Smooth muscle cell (in vitro differentiated cells): Measurements from ENCODE around the gene BUD31. TPM values are rescaled to one million over a fixed set of nuclear protein-coding genes. Genes with fewer than 3 reads are reported as not detected.

Experiments
- DNase-seq: peaks from one replicate; lab custom pipeline; 2025; ENCODE audit not compliant: unreplicated experiment; lab: John Stamatoyannopoulos, UW
- H2AFZ ChIP-seq: fragments of 200-600 bp; sonication (generic); 2 replicates; pipeline ENCODE4 v1.6.0; 2016; ENCODE audit warnings: antibody characterized with exemption, low read depth, mild to moderate bottlenecking
- H3F3A ChIP-seq: fragments of 200-600 bp; sonication (generic); 2 replicates; pipeline ENCODE4 v1.6.0; 2017; ENCODE audit warnings: antibody characterized with exemption, low read depth
- H3K27ac ChIP-seq: fragments of 200-600 bp; sonication (generic); 2 replicates; pipeline ENCODE4 v1.5.1; 2016; ENCODE audit warnings: low read depth, mild to moderate bottlenecking
- H3K27me3 ChIP-seq: fragments of 200-600 bp; sonication (generic); 2 replicates; pipeline ENCODE4 v1.6.1; 2016; ENCODE audit warnings: low read depth, mild to moderate bottlenecking
- H3K36me3 ChIP-seq: fragments of 200-600 bp; sonication (generic); 2 replicates; pipeline ENCODE4 v1.5.1; 2016; ENCODE audit warnings: low read depth
- H3K4me1 ChIP-seq: fragments of 200-600 bp; sonication (generic); 2 replicates; pipeline ENCODE4 v1.5.1; 2016; ENCODE audit warnings: low read depth
- H3K4me2 ChIP-seq: fragments of 200-600 bp; sonication (generic); 2 replicates; pipeline ENCODE4 v1.6.0; 2016; ENCODE audit warnings: mild to moderate bottlenecking
- H3K4me3 ChIP-seq: fragments of 200-600 bp; sonication (generic); 2 replicates; pipeline ENCODE4 v1.5.1; 2016; ENCODE audit warnings: mild to moderate bottlenecking
- H3K79me2 ChIP-seq: fragments of 200-600 bp; sonication (generic); 2 replicates; pipeline ENCODE4 v1.6.0; 2016; ENCODE audit warnings: low read depth, mild to moderate bottlenecking
- H3K9ac ChIP-seq: fragments of 200-600 bp; sonication (generic); 2 replicates; pipeline ENCODE4 v1.6.0; 2016; ENCODE audit warnings: low read depth
- H3K9me3 ChIP-seq: fragments of 200-600 bp; sonication (generic); replicated peaks from 2 replicates; pipeline ENCODE4 v1.5.1; 2016; ENCODE audit warnings: low read depth
- H4K20me1 ChIP-seq: fragments of 200-600 bp; sonication (generic); 2 replicates; pipeline ENCODE4 v1.6.0; 2016; ENCODE audit warnings: low read depth
- CTCF ChIP-seq: fragments of 200-600 bp; sonication (generic); IDR thresholded peaks from 2 replicates; pipeline ENCODE4 v1.5.1; 2017; ENCODE audit warnings: borderline replicate concordance, mild to moderate bottlenecking, antibody characterized with exemption; ENCODE audit not compliant: insufficient read depth, poor library complexity, severe bottlenecking
- WGBS: methylation state at CpG from one replicate; pipeline ENCODE4 v1.1.7; 2016; ENCODE audit warnings: low lambda C conversion rate; 5-methylcytosine and 5-hydroxymethylcytosine counted together
- polyA plus RNA-seq: library from polyadenylated mRNA; unstranded; fragments of >200 nt; fragmentation: Nextera tagmentation; extraction: Ambion mirVana; gene quantifications from 2 replicates; pipeline ENCODE4 v1.2.1, GENCODE V29; 2016
- total RNA-seq: library from RNA; depleted of rRNA; stranded (reverse); fragments of >200 nt; gene quantifications from 2 replicates; pipeline ENCODE4 v1.2.3, GENCODE V29; 2014

The BUD31 gene
- total and polyA plus RNA-seq, 2 experiments from 2014 or later, result 97.2 to 249 TPM

GRCh38 chr7:99447943-99448342 is 39.2 kb downstream of the BUD31 start:
- H3K4me2 ChIP-seq, result no peak overlapping the region
- H2AFZ ChIP-seq, result no peak overlapping the region
- H3K4me3 ChIP-seq, result no peak overlapping the region
- no peak overlapping the region for H3K9ac ChIP-seq
- no peak overlapping the region for H3K27ac ChIP-seq
- no peak for DNase-seq
- peaks cover 19% of the 10 kb centered on the region for H4K20me1 ChIP-seq
- no peaks in the 10 kb centered on the region for H3K4me1 ChIP-seq
- H3K36me3 ChIP-seq, result peaks cover 5% of the 10 kb centered on the region
- no peak for TF ChIP-seq CTCF
- H3K27me3 ChIP-seq, result no peaks in the 10 kb centered on the region
- WGBS, result 98% methylated on average over 10 of the region's 10 CpGs
- no peaks in the 10 kb centered on the region for H3F3A ChIP-seq
- H3K79me2 ChIP-seq, result no peaks in the 10 kb centered on the region
- no peaks in the 10 kb centered on the region for H3K9me3 ChIP-seq

- H3K27ac ChIP-seq, result no peak overlapping the region
- no peak overlapping the region for H3K9ac ChIP-seq
- H3K4me2 ChIP-seq, result no peak overlapping the region
- H3K79me2 ChIP-seq, result no peaks in the 10 kb centered on the region
- WGBS, result 96% methylated on average over 10 of the region's 10 CpGs
- no peak for DNase-seq
- H3F3A ChIP-seq, result no peaks in the 10 kb centered on the region
- peaks cover 19% of the 10 kb centered on the region for H4K20me1 ChIP-seq
- no peaks in the 10 kb centered on the region for H3K27me3 ChIP-seq
- H3K9me3 ChIP-seq, result no peaks in the 10 kb centered on the region
- H3K4me1 ChIP-seq, result no peaks in the 10 kb centered on the region
- H2AFZ ChIP-seq, result no peak overlapping the region
- H3K36me3 ChIP-seq, result peaks cover 5% of the 10 kb centered on the region
- TF ChIP-seq CTCF, result no peak
- no peak overlapping the region for H3K4me3 ChIP-seq
Measured at GRCh38 chr7:99448855-99449254, 40.1 kb downstream of the BUD31 start.

GRCh38 chr7:99449326-99449725 is 40.6 kb downstream of the BUD31 start:
- no peak overlapping the region for H3K9ac ChIP-seq
- no peak overlapping the region for H2AFZ ChIP-seq
- DNase-seq, result no peak
- H4K20me1 ChIP-seq, result peaks cover 19% of the 10 kb centered on the region
- H3K36me3 ChIP-seq, result peaks cover 5% of the 10 kb centered on the region
- no peaks in the 10 kb centered on the region for H3K9me3 ChIP-seq
- H3K27me3 ChIP-seq, result no peaks in the 10 kb centered on the region
- H3F3A ChIP-seq, result no peaks in the 10 kb centered on the region
- H3K4me2 ChIP-seq, result no peak overlapping the region
- no peaks in the 10 kb centered on the region for H3K79me2 ChIP-seq
- H3K27ac ChIP-seq, result no peak overlapping the region
- WGBS, result 97% methylated on average over 5 of the region's 5 CpGs
- H3K4me1 ChIP-seq, result no peaks in the 10 kb centered on the region
- no peak overlapping the region for H3K4me3 ChIP-seq
- TF ChIP-seq CTCF, result no peak

- no peak overlapping the region for H3K4me3 ChIP-seq
Measured at GRCh38 chr7:99451936-99452335, 43.2 kb downstream of the BUD31 start.

More at GRCh38 chr7:99451936-99452335, 43.2 kb downstream of the BUD31 start:
- no peak overlapping the region for H3K4me2 ChIP-seq
- no peaks in the 10 kb centered on the region for H3K9me3 ChIP-seq
- H3K9ac ChIP-seq, result no peak overlapping the region
- no peak overlapping the region for H3K27ac ChIP-seq
- H3K27me3 ChIP-seq, result no peaks in the 10 kb centered on the region
- no peaks in the 10 kb centered on the region for H3K79me2 ChIP-seq
- H2AFZ ChIP-seq, result no peak overlapping the region
- WGBS, result 95% methylated on average over 8 of the region's 8 CpGs
- no peak for DNase-seq
- no peaks in the 10 kb centered on the region for H3K4me1 ChIP-seq
- peaks cover 1% of the 10 kb centered on the region for H3F3A ChIP-seq
- TF ChIP-seq CTCF, result no peak
- peaks cover 5% of the 10 kb centered on the region for H3K36me3 ChIP-seq
- H4K20me1 ChIP-seq, result peaks cover 26% of the 10 kb centered on the region
